NK-92 (cell line): ENCODE results near the gene TLE3.

Experiments
- DNase-seq: peaks from one replicate; lab custom pipeline; 2025; ENCODE audit not compliant: unreplicated experiment; lab: John Stamatoyannopoulos, UW

TLE3 gene

GRCh38 chr15:70032509-70032908 lies 65.2 kb downstream of the TLE3 start:
- no peak for DNase-seq

GRCh38 chr15:70031713-70032112 lies 66.0 kb downstream of the TLE3 start:
- DNase-seq = no peak

- no peak for DNase-seq
Observed at GRCh38 chr15:70031261-70031660, 66.5 kb downstream of the TLE3 start.

GRCh38 chr15:70030851-70031250 lies 66.9 kb downstream of the TLE3 start:
- DNase-seq = no peak

- DNase-seq = no peak
Observed at GRCh38 chr15:70029297-70029701, 68.4 kb downstream of the TLE3 start.

- DNase-seq = no peak
Observed at GRCh38 chr15:70027518-70027917, 70.2 kb downstream of the TLE3 start.

- DNase-seq = no peak
Observed at GRCh38 chr15:70026991-70027390, 70.7 kb downstream of the TLE3 start.

GRCh38 chr15:70025413-70026296 lies 72.1 kb downstream of the TLE3 start:
- DNase-seq = no peak

GRCh38 chr15:70024521-70024920 lies 73.2 kb downstream of the TLE3 start:
- no peak for DNase-seq

- DNase-seq = no peak
Observed at GRCh38 chr15:70023769-70024491, 73.8 kb downstream of the TLE3 start.

- DNase-seq = no peak
Observed at GRCh38 chr15:70023064-70023768, 74.5 kb downstream of the TLE3 start.

- DNase-seq = no peak
Observed at GRCh38 chr15:70020229-70020628, 77.5 kb downstream of the TLE3 start.

GRCh38 chr15:70018646-70019600 lies 78.8 kb downstream of the TLE3 start:
- no peak for DNase-seq

GRCh38 chr15:70017801-70018200 lies 79.9 kb downstream of the TLE3 start:
- DNase-seq = no peak

GRCh38 chr15:70017025-70017424 lies 80.7 kb downstream of the TLE3 start:
- DNase-seq = no peak

- DNase-seq = no peak
Observed at GRCh38 chr15:70016511-70016994, 81.2 kb downstream of the TLE3 start.

GRCh38 chr15:70014860-70015490 lies 82.7 kb downstream of the TLE3 start:
- no peak for DNase-seq

- DNase-seq = no peak
Observed at GRCh38 chr15:70014331-70014730, 83.4 kb downstream of the TLE3 start.

- no peak for DNase-seq
Observed at GRCh38 chr15:70013656-70014313, 83.9 kb downstream of the TLE3 start.
